CD4-positive, alpha-beta T cell treated with Interleukin-17A for 1 hour (primary cell): ENCODE results near the gene OBSCN.
A peak's percentile ranks its signal among the peaks of the same experiment; 100 is the strongest.
"Not testable (repeated sequence)": the region's sequence is repeated elsewhere in the genome, so short reads cannot be mapped to it uniquely, and the experiment has no call there.

Experiments
- DNase-seq: peaks from one replicate; pipeline ENCODE4 v3.0.0-alpha.2; 2020

Gene OBSCN

GRCh38 chr1:228226956-228227791, 19.3 kb downstream of the OBSCN start:
- DNase-seq = no peak

GRCh38 chr1:228228147-228228546, 20.3 kb downstream of the OBSCN start:
- not testable (repeated sequence) for DNase-seq

- DNase-seq = no peak
Measured at GRCh38 chr1:228228601-228229074, 20.8 kb downstream of the OBSCN start.

- no peak for DNase-seq
Measured at GRCh38 chr1:228231189-228231588, 23.3 kb downstream of the OBSCN start.

- no peak for DNase-seq
Measured at GRCh38 chr1:228233136-228233535, 25.3 kb downstream of the OBSCN start.

GRCh38 chr1:228234921-228235320, 27.1 kb downstream of the OBSCN start:
- DNase-seq = no peak

- DNase-seq = peak; percentile 36
Measured at GRCh38 chr1:228236744-228237143, 28.9 kb downstream of the OBSCN start.

- no peak for DNase-seq
Measured at GRCh38 chr1:228238007-228238406, 30.2 kb downstream of the OBSCN start.

- no peak for DNase-seq
Measured at GRCh38 chr1:228238461-228238860, 30.6 kb downstream of the OBSCN start.

GRCh38 chr1:228240411-228241240, 32.8 kb downstream of the OBSCN start:
- no peak for DNase-seq

- DNase-seq = no peak
Measured at GRCh38 chr1:228241259-228241658, 33.4 kb downstream of the OBSCN start.

GRCh38 chr1:228242409-228242808, 34.6 kb downstream of the OBSCN start:
- DNase-seq = no peak

- DNase-seq = no peak
Measured at GRCh38 chr1:228243093-228243492, 35.2 kb downstream of the OBSCN start.

- DNase-seq = not testable (repeated sequence)
Measured at GRCh38 chr1:228243989-228244388, 36.1 kb downstream of the OBSCN start.

- no peak for DNase-seq
Measured at GRCh38 chr1:228245111-228245510, 37.3 kb downstream of the OBSCN start.

GRCh38 chr1:228246216-228246900, 38.5 kb downstream of the OBSCN start:
- DNase-seq = no peak

GRCh38 chr1:228249513-228250305, 41.9 kb downstream of the OBSCN start:
- DNase-seq = no peak

- DNase-seq = not testable (repeated sequence)
Measured at GRCh38 chr1:228252476-228252875, 44.6 kb downstream of the OBSCN start.

GRCh38 chr1:228256626-228257375, 49.0 kb downstream of the OBSCN start:
- DNase-seq = no peak

- no peak for DNase-seq
Measured at GRCh38 chr1:228258486-228258885, 50.6 kb downstream of the OBSCN start.

GRCh38 chr1:228259368-228259894, 51.6 kb downstream of the OBSCN start:
- DNase-seq = no peak
